Superior temporal gyrus (tissue), 1 donor: ENCODE measurements around the gene GPR78.
"Not testable (repeated sequence)": the region's sequence is repeated elsewhere in the genome, so short reads cannot be mapped to it uniquely, and the experiment has no call there.

Experiments used
- DNase-seq: peaks from one replicate; pipeline ENCODE4 v3.0.0-alpha.2; 2016; ENCODE audit errors: extremely low spot score

GPR78 gene

GRCh38 chr4:8615921-8616787 is 36.0 kb downstream of the GPR78 start:
- no peak for DNase-seq

- DNase-seq = no peak
These were observed 36.6 kb downstream of the GPR78 start for GRCh38 chr4:8616831-8617230.

GRCh38 chr4:8617486-8618040 is 37.4 kb downstream of the GPR78 start:
- no peak for DNase-seq

GRCh38 chr4:8618421-8618820 is 38.2 kb downstream of the GPR78 start:
- no peak for DNase-seq

GRCh38 chr4:8618961-8619720 is 38.9 kb downstream of the GPR78 start:
- no peak for DNase-seq

- DNase-seq = not testable (repeated sequence)
These were observed 40.9 kb downstream of the GPR78 start for GRCh38 chr4:8621135-8621534.

- DNase-seq = not testable (repeated sequence)
These were observed 44.5 kb downstream of the GPR78 start for GRCh38 chr4:8624601-8625272.

- DNase-seq = not testable (repeated sequence)
These were observed 50.2 kb downstream of the GPR78 start for GRCh38 chr4:8630240-8630905.

GRCh38 chr4:8631896-8632295 is 51.7 kb downstream of the GPR78 start:
- not testable (repeated sequence) for DNase-seq

GRCh38 chr4:8634773-8635172 is 54.6 kb downstream of the GPR78 start:
- DNase-seq = not testable (repeated sequence)

- not testable (repeated sequence) for DNase-seq
These were observed 55.8 kb downstream of the GPR78 start for GRCh38 chr4:8635897-8636554.
